Neural cell (in vitro differentiated cells): Measurements from ENCODE around the gene ENDOV.

Source experiments
- EP300 ChIP-seq: fragments of 450-650 bp; conservative IDR thresholded peaks from 2 replicates; pipeline ENCODE4 v1.6.1; 2014; ENCODE audit warnings: antibody characterized with exemption, mild to moderate bottlenecking, moderate library complexity; ENCODE audit not compliant: poor library complexity, severe bottlenecking
- EZH2 ChIP-seq: fragments of 200-600, 300-800 bp; shearing (Covaris generic), sonication (generic); IDR thresholded peaks from 2 replicates; pipeline ENCODE4 v1.6.1; 2014; ENCODE audit warnings: antibody characterized with exemption, low read length, borderline replicate concordance, mild to moderate bottlenecking; ENCODE audit not compliant: insufficient read depth, poor library complexity, severe bottlenecking
- MXI1 ChIP-seq: fragments of 450-650 bp; conservative IDR thresholded peaks from 2 replicates; pipeline ENCODE4 v1.6.1; 2014; ENCODE audit warnings: antibody characterized with exemption, mild to moderate bottlenecking; ENCODE audit not compliant: poor library complexity, severe bottlenecking
- POLR2AphosphoS5 ChIP-seq: IDR thresholded peaks from 2 replicates; pipeline ENCODE4 v1.6.1; 2012
- RAD21 ChIP-seq: fragments of 450-650 bp; conservative IDR thresholded peaks from 2 replicates; pipeline ENCODE4 v1.6.1; 2014; ENCODE audit warnings: antibody characterized with exemption, mild to moderate bottlenecking, moderate library complexity
- SMC3 ChIP-seq: fragments of 450-650 bp; conservative IDR thresholded peaks from 2 replicates; pipeline ENCODE4 v1.6.1; 2014; ENCODE audit warnings: antibody characterized with exemption, mild to moderate bottlenecking, moderate library complexity; ENCODE audit not compliant: poor library complexity
- TAF1 ChIP-seq: IDR thresholded peaks from 2 replicates; pipeline ENCODE4 v1.6.1; 2012; ENCODE audit warnings: low read depth
- TF ChIP-seq, protein P1 (sequence below): fragments of 450-650 bp; IDR thresholded peaks from 2 replicates; pipeline ENCODE4 v1.5.1; 2014; ENCODE audit warnings: antibody characterized with exemption, mild to moderate bottlenecking, moderate library complexity; ENCODE audit not compliant: poor library complexity, severe bottlenecking
- TF ChIP-seq, protein P2 (sequence below): IDR thresholded peaks from 2 replicates; pipeline ENCODE4 v1.6.1; 2012; ENCODE audit warnings: borderline replicate concordance

GRCh38 chr17:80423536-80424225, 8.7 kb downstream of the ENDOV start:
- TF ChIP-seq POLR2AphosphoS5 (no peak), EZH2 (no peak), RAD21 (no peak), MXI1 (no peak), TAF1 (no peak), SMC3 (no peak), EP300 (no peak)
- TF ChIP-seq, protein P1, sequence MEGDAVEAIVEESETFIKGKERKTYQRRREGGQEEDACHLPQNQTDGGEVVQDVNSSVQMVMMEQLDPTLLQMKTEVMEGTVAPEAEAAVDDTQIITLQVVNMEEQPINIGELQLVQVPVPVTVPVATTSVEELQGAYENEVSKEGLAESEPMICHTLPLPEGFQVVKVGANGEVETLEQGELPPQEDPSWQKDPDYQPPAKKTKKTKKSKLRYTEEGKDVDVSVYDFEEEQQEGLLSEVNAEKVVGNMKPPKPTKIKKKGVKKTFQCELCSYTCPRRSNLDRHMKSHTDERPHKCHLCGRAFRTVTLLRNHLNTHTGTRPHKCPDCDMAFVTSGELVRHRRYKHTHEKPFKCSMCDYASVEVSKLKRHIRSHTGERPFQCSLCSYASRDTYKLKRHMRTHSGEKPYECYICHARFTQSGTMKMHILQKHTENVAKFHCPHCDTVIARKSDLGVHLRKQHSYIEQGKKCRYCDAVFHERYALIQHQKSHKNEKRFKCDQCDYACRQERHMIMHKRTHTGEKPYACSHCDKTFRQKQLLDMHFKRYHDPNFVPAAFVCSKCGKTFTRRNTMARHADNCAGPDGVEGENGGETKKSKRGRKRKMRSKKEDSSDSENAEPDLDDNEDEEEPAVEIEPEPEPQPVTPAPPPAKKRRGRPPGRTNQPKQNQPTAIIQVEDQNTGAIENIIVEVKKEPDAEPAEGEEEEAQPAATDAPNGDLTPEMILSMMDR: no peak
- TF ChIP-seq, protein P2, sequence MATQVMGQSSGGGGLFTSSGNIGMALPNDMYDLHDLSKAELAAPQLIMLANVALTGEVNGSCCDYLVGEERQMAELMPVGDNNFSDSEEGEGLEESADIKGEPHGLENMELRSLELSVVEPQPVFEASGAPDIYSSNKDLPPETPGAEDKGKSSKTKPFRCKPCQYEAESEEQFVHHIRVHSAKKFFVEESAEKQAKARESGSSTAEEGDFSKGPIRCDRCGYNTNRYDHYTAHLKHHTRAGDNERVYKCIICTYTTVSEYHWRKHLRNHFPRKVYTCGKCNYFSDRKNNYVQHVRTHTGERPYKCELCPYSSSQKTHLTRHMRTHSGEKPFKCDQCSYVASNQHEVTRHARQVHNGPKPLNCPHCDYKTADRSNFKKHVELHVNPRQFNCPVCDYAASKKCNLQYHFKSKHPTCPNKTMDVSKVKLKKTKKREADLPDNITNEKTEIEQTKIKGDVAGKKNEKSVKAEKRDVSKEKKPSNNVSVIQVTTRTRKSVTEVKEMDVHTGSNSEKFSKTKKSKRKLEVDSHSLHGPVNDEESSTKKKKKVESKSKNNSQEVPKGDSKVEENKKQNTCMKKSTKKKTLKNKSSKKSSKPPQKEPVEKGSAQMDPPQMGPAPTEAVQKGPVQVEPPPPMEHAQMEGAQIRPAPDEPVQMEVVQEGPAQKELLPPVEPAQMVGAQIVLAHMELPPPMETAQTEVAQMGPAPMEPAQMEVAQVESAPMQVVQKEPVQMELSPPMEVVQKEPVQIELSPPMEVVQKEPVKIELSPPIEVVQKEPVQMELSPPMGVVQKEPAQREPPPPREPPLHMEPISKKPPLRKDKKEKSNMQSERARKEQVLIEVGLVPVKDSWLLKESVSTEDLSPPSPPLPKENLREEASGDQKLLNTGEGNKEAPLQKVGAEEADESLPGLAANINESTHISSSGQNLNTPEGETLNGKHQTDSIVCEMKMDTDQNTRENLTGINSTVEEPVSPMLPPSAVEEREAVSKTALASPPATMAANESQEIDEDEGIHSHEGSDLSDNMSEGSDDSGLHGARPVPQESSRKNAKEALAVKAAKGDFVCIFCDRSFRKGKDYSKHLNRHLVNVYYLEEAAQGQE: no peak
